ENCODE data around the gene PPP1R3C.

Gene PPP1R3C

GRCh38 chr10:91593366-91593765 lies 39.5 kb downstream of the PPP1R3C start:
- H3K4me3 ChIP-seq (ENCODE audit: low read length): no peak overlapping the region

GRCh38 chr10:91592266-91592975 lies 40.5 kb downstream of the PPP1R3C start:
- TF ChIP-seq CTCF (IDR thresholded peaks at IDR 0.05; ENCODE audit: insufficient read depth, low read depth, low read length, missing control alignments): no peak
- DNase-seq (ENCODE audit: low read depth): no peak
- H3K4me3 ChIP-seq (ENCODE audit: low read length): no peak overlapping the region

More at GRCh38 chr10:91593366-91593765, 39.5 kb downstream of the PPP1R3C start:
- DNase-seq (ENCODE audit: low read depth): no peak
- TF ChIP-seq CTCF (IDR thresholded peaks at IDR 0.05; ENCODE audit: insufficient read depth, low read depth, low read length, missing control alignments): no peak

GRCh38 chr10:91591797-91592174 lies 41.1 kb downstream of the PPP1R3C start:
- no peak for DNase-seq (ENCODE audit: low read depth)
- no peak for TF ChIP-seq CTCF (IDR thresholded peaks at IDR 0.05; ENCODE audit: insufficient read depth, low read depth, low read length, missing control alignments)
- no peak overlapping the region for H3K4me3 ChIP-seq (ENCODE audit: low read length)

- peak; percentile 42 for DNase-seq (ENCODE audit: low read depth)
- H3K4me3 ChIP-seq (ENCODE audit: low read length): no peak overlapping the region
- TF ChIP-seq CTCF (IDR thresholded peaks at IDR 0.05; ENCODE audit: insufficient read depth, low read depth, low read length, missing control alignments): no peak
These were observed 41.7 kb downstream of the PPP1R3C start for GRCh38 chr10:91590904-91591796.

GRCh38 chr10:91590142-91590903 lies 42.5 kb downstream of the PPP1R3C start:
- TF ChIP-seq CTCF (IDR thresholded peaks at IDR 0.05; ENCODE audit: insufficient read depth, low read depth, low read length, missing control alignments): no peak
- peak; percentile 48 for DNase-seq (ENCODE audit: low read depth)
- H3K4me3 ChIP-seq (ENCODE audit: low read length): no peak overlapping the region

- no peak overlapping the region for H3K4me3 ChIP-seq (ENCODE audit: low read length)
- DNase-seq (ENCODE audit: low read depth): no peak
- TF ChIP-seq CTCF (IDR thresholded peaks at IDR 0.05; ENCODE audit: insufficient read depth, low read depth, low read length, missing control alignments): no peak
These were observed 43.2 kb downstream of the PPP1R3C start for GRCh38 chr10:91589658-91590035.

Measured in epithelial cell of esophagus (primary cell).